SJSA1 (cell line): ENCODE results near the gene EXOC4. TPM values are rescaled to one million over a fixed set of nuclear protein-coding genes. Genes with fewer than 3 reads are reported as not detected.

Source experiments
- DNase-seq, 2 experiments: peaks; one replicate each; pipeline ENCODE4 v3.0.0-alpha.2; 2015 to 2020; ENCODE audit warnings: low spot score in 2 of 2, low read depth in 1 of 2
- H3K27ac ChIP-seq: fragments of 250-450 bp; sonication (Bioruptor Pico); 2 replicates; pipeline ENCODE4 v1.5.1; 2020; ENCODE audit warnings: mild to moderate bottlenecking, moderate library complexity
- H3K27me3 ChIP-seq: fragments of 250-450 bp; sonication (Bioruptor Pico); replicated peaks from 2 replicates; pipeline ENCODE4 v1.5.1; 2020; ENCODE audit warnings: mild to moderate bottlenecking, moderate library complexity
- H3K36me3 ChIP-seq: fragments of 250-450 bp; sonication (Bioruptor Pico); 2 replicates; pipeline ENCODE4 v1.5.1; 2020; ENCODE audit warnings: mild to moderate bottlenecking
- H3K4me1 ChIP-seq: fragments of 250-450 bp; sonication (Bioruptor Pico); replicated peaks from 2 replicates; pipeline ENCODE4 v1.6.1; 2021; ENCODE audit warnings: mild to moderate bottlenecking
- H3K4me3 ChIP-seq: fragments of 250-450 bp; sonication (Bioruptor Pico); 2 replicates; pipeline ENCODE4 v1.5.1; 2020; ENCODE audit warnings: mild to moderate bottlenecking
- H3K9me3 ChIP-seq: fragments of 250-450 bp; sonication (Bioruptor Pico); replicated peaks from 2 replicates; pipeline ENCODE4 v1.5.1; 2020; ENCODE audit warnings: mild to moderate bottlenecking
- total RNA-seq: library from RNA; depleted of rRNA; stranded (reverse); fragments of >200 nt; shearing (Covaris generic); gene quantifications from 2 replicates; pipeline ENCODE4 v1.2.3, GENCODE V29; 2014

The EXOC4 gene
- total RNA-seq, 1 experiment from 2014 or later, result 38.5 TPM

GRCh38 chr7:134083766-134084487, 831.0 kb downstream of the EXOC4 start:
- Histone ChIP-seq H3K4me3 (no peak overlapping the region), H3K36me3 (no peaks in the 10 kb centered on the region), H3K4me1 (no peaks in the 10 kb centered on the region), H3K27ac (no peak overlapping the region), H3K9me3 (no peaks in the 10 kb centered on the region), H3K27me3 (no peaks in the 10 kb centered on the region)
- no peak for DNase-seq

GRCh38 chr7:134084488-134085144, 831.7 kb downstream of the EXOC4 start:
- Histone ChIP-seq H3K27ac (no peak overlapping the region), H3K4me3 (no peak overlapping the region), H3K9me3 (peaks cover 5% of the 10 kb centered on the region), H3K4me1 (no peaks in the 10 kb centered on the region), H3K27me3 (no peaks in the 10 kb centered on the region), H3K36me3 (no peaks in the 10 kb centered on the region)
- DNase-seq, result no peak

DNA sequence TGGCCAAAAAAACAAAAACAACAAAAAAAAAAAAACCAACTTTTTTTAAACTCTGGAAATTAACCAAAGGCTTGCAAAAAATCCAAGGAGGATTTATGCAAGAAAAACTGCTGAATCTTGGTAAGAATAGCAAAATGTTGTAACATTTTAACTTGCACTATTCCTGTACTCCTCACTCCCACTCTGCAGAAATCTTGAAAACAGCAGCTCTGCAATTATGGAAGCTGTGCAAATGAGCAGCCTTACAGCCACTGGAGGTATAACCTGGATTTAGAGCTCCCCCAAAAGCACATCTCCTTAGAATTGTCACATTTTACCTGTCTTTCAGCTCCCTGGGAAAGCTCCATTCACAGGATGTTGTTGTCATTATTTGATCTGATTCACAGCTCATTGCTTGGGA, 832.4 kb downstream of the EXOC4 start:
- DNase-seq, result no peak
- Histone ChIP-seq H3K9me3 (peaks cover 8% of the 10 kb centered on the region), H3K27me3 (no peaks in the 10 kb centered on the region)

DNA sequence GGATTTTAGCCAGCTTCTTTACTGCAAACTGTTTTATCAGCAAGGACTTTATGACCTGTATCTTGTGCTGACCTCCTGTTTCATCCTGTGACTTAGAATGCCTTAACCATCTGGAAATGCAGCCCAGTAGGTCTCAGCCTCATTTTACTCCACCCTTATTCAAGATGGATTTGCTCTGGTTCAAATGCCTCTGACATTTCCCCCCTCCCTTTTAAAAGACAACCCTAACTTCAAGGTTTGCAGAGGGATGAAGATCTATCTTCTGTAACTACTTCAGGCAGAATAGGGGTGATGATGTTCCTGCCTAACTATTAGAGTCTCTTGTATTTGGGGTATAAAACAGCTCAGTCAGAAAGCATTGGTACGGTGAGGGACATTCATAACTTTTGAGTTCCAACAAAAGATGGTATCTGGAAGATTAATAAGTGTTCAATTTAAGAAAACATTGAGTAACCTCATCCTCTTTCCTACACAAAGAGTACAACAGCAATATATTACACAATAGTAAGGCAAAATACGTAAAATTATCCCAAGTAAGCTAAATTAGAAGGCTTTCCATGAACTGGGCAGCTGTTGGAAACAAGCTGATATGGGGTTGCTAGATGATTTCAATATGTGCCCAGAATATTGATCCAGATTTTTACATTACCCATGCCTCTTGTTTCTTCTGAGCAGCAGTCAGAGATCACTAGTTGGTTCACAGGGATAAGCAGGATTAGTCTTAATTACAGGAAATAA, 834.3 kb downstream of the EXOC4 start:
- Histone ChIP-seq H3K36me3 (no peaks in the 10 kb centered on the region), H3K27ac (no peak overlapping the region), H3K4me1 (no peaks in the 10 kb centered on the region), H3K27me3 (no peaks in the 10 kb centered on the region), H3K9me3 (peaks cover 8% of the 10 kb centered on the region), H3K4me3 (no peak overlapping the region)
- DNase-seq, result no peak

More for the DNA sequence above, 832.4 kb downstream of the EXOC4 start:
- Histone ChIP-seq H3K4me3 (no peak overlapping the region), H3K27ac (no peak overlapping the region), H3K4me1 (no peaks in the 10 kb centered on the region), H3K36me3 (no peaks in the 10 kb centered on the region)

DNA sequence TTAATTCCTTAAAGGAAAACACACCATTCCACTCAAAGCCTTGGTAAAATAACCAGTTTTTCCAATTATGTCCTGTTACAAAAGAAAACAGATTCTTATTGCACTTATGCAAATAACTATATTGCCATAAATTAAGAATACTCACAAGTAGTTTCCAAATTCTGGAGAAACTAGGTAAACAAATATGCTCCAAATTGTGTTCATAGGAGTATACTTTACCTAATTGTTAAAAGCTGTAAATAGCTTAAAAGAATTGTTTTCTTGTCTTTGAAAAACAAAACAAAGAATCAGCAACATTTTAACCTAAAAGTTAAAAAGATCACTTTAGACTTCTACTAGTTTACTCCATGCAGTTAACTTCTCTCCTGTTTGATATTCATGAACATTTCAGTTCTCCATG, 835.3 kb downstream of the EXOC4 start:
- no peak for DNase-seq
- Histone ChIP-seq H3K36me3 (no peaks in the 10 kb centered on the region), H3K27ac (no peak overlapping the region), H3K9me3 (peaks cover 8% of the 10 kb centered on the region), H3K4me3 (no peak overlapping the region), H3K27me3 (no peaks in the 10 kb centered on the region), H3K4me1 (no peaks in the 10 kb centered on the region)

GRCh38 chr7:134089446-134089845, 836.6 kb downstream of the EXOC4 start:
- Histone ChIP-seq H3K27me3 (no peaks in the 10 kb centered on the region), H3K27ac (no peak overlapping the region), H3K4me3 (no peak overlapping the region), H3K4me1 (no peaks in the 10 kb centered on the region), H3K9me3 (peaks cover 8% of the 10 kb centered on the region), H3K36me3 (no peaks in the 10 kb centered on the region)
- DNase-seq, result no peak

GRCh38 chr7:134098072-134098471, 845.2 kb downstream of the EXOC4 start:
- Histone ChIP-seq H3K4me1 (no peaks in the 10 kb centered on the region), H3K27me3 (no peaks in the 10 kb centered on the region), H3K9me3 (no peaks in the 10 kb centered on the region), H3K27ac (no peak overlapping the region), H3K4me3 (no peak overlapping the region), H3K36me3 (no peaks in the 10 kb centered on the region)
- no peak for DNase-seq

- Histone ChIP-seq H3K4me1 (no peaks in the 10 kb centered on the region), H3K4me3 (no peak overlapping the region), H3K27me3 (no peaks in the 10 kb centered on the region), H3K9me3 (no peaks in the 10 kb centered on the region), H3K36me3 (no peaks in the 10 kb centered on the region), H3K27ac (no peak overlapping the region)
- DNase-seq, result no peak
These were observed 848.8 kb downstream of the EXOC4 start for GRCh38 chr7:134101716-134102115.

GRCh38 chr7:134104166-134104565, 851.3 kb downstream of the EXOC4 start:
- H3K4me1 ChIP-seq, result no peaks in the 10 kb centered on the region
- no peak overlapping the region for H3K27ac ChIP-seq
- DNase-seq, result no peak
- H3K9me3 ChIP-seq, result no peaks in the 10 kb centered on the region; the same call in 1 of the 2 replicates
- H3K4me3 ChIP-seq, result no peak overlapping the region
- H3K36me3 ChIP-seq, result no peaks in the 10 kb centered on the region
- H3K27me3 ChIP-seq, result no peaks in the 10 kb centered on the region

DNA sequence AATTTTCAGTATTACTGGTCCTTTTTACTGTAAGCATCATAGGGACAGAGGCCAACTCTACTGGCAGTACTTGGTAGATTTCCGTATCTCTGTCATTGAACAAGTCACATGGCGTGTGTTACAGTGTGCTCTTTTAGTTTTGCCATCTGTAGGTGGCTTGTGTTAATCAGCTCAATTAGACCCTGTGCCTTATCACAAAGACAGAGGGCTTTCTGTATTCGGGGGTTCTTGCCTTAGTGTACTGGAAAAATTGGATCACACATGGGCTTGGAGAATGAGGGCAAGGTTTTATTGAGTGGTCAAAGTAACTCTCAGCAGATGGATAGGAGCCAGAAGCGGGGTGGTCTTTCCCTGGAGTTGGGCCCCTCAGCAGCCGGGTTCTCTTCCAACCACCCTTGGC, 853.0 kb downstream of the EXOC4 start:
- H3K4me3 ChIP-seq, result no peak overlapping the region
- DNase-seq, result no peak
- no peaks in the 10 kb centered on the region for H3K36me3 ChIP-seq
- H3K27me3 ChIP-seq, result no peaks in the 10 kb centered on the region
- no peaks in the 10 kb centered on the region; the same call in 1 of the 2 replicates for H3K9me3 ChIP-seq
- H3K27ac ChIP-seq, result no peak overlapping the region
- H3K4me1 ChIP-seq, result no peaks in the 10 kb centered on the region

- H3K9me3 ChIP-seq, result no peaks in the 10 kb centered on the region; the same call in 1 of the 2 replicates
- no peaks in the 10 kb centered on the region for H3K36me3 ChIP-seq
- no peaks in the 10 kb centered on the region for H3K27me3 ChIP-seq
- H3K4me3 ChIP-seq, result no peak overlapping the region
- no peaks in the 10 kb centered on the region for H3K4me1 ChIP-seq
- H3K27ac ChIP-seq, result no peak overlapping the region
- DNase-seq, result no peak
These were observed 855.9 kb downstream of the EXOC4 start for GRCh38 chr7:134108802-134109201.

DNA sequence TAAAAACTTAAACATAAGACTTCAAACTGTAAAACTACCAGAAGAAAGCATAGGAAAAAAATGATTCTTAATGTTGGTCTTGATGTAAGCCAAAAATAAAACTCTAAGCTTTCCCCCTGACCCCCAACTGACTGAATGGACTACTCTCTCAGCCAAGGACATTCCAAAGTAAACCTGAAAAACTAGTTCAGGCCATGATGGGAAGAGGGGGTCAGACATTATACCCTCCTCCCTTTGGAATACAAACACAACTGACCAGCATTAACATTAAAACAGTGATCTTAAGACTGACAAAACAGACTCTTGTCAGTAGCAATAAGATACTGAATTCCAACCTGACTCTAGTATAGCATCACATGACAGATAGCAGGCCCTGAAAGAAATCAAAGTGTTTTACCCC, 860.8 kb downstream of the EXOC4 start:
- H3K36me3 ChIP-seq, result no peaks in the 10 kb centered on the region
- H3K9me3 ChIP-seq, result no peaks in the 10 kb centered on the region

DNA sequence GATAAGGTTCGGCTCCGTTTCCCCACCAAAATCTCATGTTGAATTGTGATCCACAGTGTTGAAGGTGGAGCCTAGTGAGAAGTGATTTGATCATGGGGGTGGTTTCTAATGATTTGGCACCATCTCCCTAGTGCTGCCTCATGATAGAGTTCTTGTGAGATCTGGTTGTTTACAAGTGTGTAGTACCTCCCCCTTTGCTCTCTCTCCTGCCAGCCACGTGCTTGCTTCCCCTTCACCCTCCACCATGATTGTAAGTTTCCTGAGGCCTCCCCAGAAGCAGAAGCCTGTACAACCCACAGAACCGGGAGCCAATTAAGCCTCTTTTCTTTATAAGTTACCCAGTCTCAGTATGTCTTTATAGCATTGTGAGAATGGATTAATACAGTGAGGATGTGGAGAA, 862.1 kb downstream of the EXOC4 start:
- Histone ChIP-seq H3K4me1 (no peaks in the 10 kb centered on the region), H3K9me3 (no peaks in the 10 kb centered on the region), H3K4me3 (no peak overlapping the region), H3K36me3 (no peaks in the 10 kb centered on the region), H3K27me3 (no peaks in the 10 kb centered on the region), H3K27ac (no peak overlapping the region)
- no peak for DNase-seq

More for the DNA sequence above, 860.8 kb downstream of the EXOC4 start:
- Histone ChIP-seq H3K27me3 (no peaks in the 10 kb centered on the region), H3K4me1 (no peaks in the 10 kb centered on the region), H3K4me3 (no peak overlapping the region), H3K27ac (no peak overlapping the region)
- DNase-seq, result no peak
